Measurements from ENCODE around the gene ARHGAP26. TPM values are rescaled to one million over a fixed set of nuclear protein-coding genes. Genes with fewer than 3 reads are reported as not detected.

Gene ARHGAP26
- total and polyA plus RNA-seq, 2 of the 4 experiments (the other 2 are of a cell fraction): 0.54 to 0.56 TPM

DNA sequence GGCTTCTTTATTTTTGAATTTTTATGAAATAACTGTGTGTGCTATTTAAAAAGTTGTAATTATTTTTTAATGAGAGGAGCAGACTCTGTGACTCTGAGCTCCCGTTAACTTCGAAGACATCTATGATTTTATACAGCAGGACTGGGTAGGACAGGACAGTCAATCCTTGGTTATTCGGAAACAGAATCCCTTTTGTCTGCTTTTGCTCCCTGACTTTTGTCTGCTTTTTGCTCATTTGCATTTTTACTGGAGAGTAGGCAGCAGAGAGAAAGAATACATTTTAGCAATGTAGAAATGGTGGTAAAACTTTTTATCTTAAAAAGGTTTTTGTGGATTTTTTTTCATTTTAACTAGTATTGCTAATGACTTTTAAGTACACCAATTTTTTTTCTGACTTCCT lies 303.6 kb downstream of the ARHGAP26 start:
- Histone ChIP-seq H3K9me3 (ENCODE audit: control insufficient read depth, insufficient read depth, low read length) (no peaks in the 10 kb centered on the region), H3K79me1 (ENCODE audit: low read depth in 1 of 2, low read length in 2 of 2) (no peaks in the 10 kb centered on the region), H3K9ac (ENCODE audit: low read depth, low read length) (no peak overlapping the region), H3K27ac (ENCODE audit: insufficient read depth, low read length) (no peak overlapping the region), H3K56ac (ENCODE audit: extremely low read depth, insufficient read depth, low read length) (no peak overlapping the region), H3K4me3 (ENCODE audit: insufficient read depth, low read depth, low read length) (no peak overlapping the region), H4K8ac (ENCODE audit: low read depth in 2 of 2, low read length in 2 of 2) (0 out of 4 replicates have a peak overlapping the region, but pooled peaks of 1 of the 2 experiments have one; percentile 27), H4K20me1 (ENCODE audit: insufficient read depth, low read length) (no peaks in the 10 kb centered on the region), H2AFZ (replicated peaks; ENCODE audit: low read length, poor library complexity) (no peak overlapping the region), H3K27me3 (ENCODE audit: control insufficient read depth, insufficient read depth, low read length) (no peaks in the 10 kb centered on the region), H2BK120ac (ENCODE audit: low read depth, low read length) (peak overlapping the region; percentile 72; the same call in 1 of the 2 replicates), H4K5ac (ENCODE audit: low read depth, low read length) (no peak overlapping the region), H3K4me2 (ENCODE audit: low read depth, low read length) (no peak overlapping the region), H4K91ac (ENCODE audit: insufficient read depth, low read depth, low read length) (peak overlapping the region; percentile 53), H2BK5ac (ENCODE audit: low read depth, low read length, poor library complexity, severe bottlenecking) (no peak overlapping the region), H2BK15ac (ENCODE audit: low read depth, low read length) (peak overlapping the region; percentile 59; the same call in 1 of the 3 replicates), H3K4me1 (ENCODE audit: control insufficient read depth, insufficient read depth, low read length) (peaks cover 3% of the 10 kb centered on the region), H3K9me1 (ENCODE audit: insufficient read depth, low read length) (0 out of 2 replicates have a peak, but pooled peaks cover 3% of the 10 kb centered on the region), H2AK5ac (ENCODE audit: low read depth, low read length) (peak overlapping the region; percentile 68; the same call in 1 of the 2 replicates), H3K4ac (ENCODE audit: low read depth, low read length) (peak overlapping the region; percentile 57; the same call in 1 of the 2 replicates), H3K36me3 (ENCODE audit: control insufficient read depth, insufficient read depth, low read length) (no peaks in the 10 kb centered on the region), H2BK20ac (ENCODE audit: low read depth, low read length) (peak overlapping the region; percentile 27; the same call in 1 of the 2 replicates), H2AK9ac (replicated peaks; ENCODE audit: low read depth, low read length, poor library complexity) (no peak overlapping the region), H3K14ac (replicated peaks; ENCODE audit: low read depth, low read length) (0 out of 2 replicates have a peak overlapping the region, but pooled peaks have one; percentile 35), H3K23ac (ENCODE audit: low read depth, low read length) (no peak overlapping the region), H3K18ac (ENCODE audit: low read depth, low read length) (peak overlapping the region; percentile 83; the same call in 1 of the 2 replicates)
- CTCF ChIA-PET: no interaction called here
- no CpG with 5 or more reads among the region's 3 CpGs for WGBS, 2 experiments (ENCODE audit: extremely low coverage in 2 of 2, insufficient read length in 1 of 2)
- TF ChIP-seq SMC3 (IDR thresholded peaks at IDR 0.05; ENCODE audit: low read depth, low read length): no peak
- no peak for TF ChIP-seq CHD1 (IDR thresholded peaks at IDR 0.05; ENCODE audit: low read depth, low read length)
- no peak for TF ChIP-seq NFE2L2 (IDR thresholded peaks at IDR 0.05; ENCODE audit: low read depth, low read length)
- no peak for TF ChIP-seq RFX5 (IDR thresholded peaks at IDR 0.05; ENCODE audit: low read depth, low read length)
- no peak for TF ChIP-seq FOS (IDR thresholded peaks at IDR 0.05; ENCODE audit: low read depth, low read length)
- no peak for TF ChIP-seq BHLHE40 (IDR thresholded peaks at IDR 0.05; ENCODE audit: low read depth, low read length)
- no peak for TF ChIP-seq CEBPB (IDR thresholded peaks at IDR 0.05; ENCODE audit: low read depth, low read length)
- no peak for TF ChIP-seq MAFK (IDR thresholded peaks at IDR 0.05; ENCODE audit: low read depth, low read length)
- no peak for TF ChIP-seq MAZ (IDR thresholded peaks at IDR 0.05; ENCODE audit: borderline replicate concordance, low read depth, low read length)
- TF ChIP-seq RAD21 (IDR thresholded peaks at IDR 0.05; ENCODE audit: low read length): no peak
- no peak for TF ChIP-seq ELK1 (IDR thresholded peaks at IDR 0.05; ENCODE audit: borderline replicate concordance, low read depth, low read length)
- no peak for TF ChIP-seq USF2 (IDR thresholded peaks at IDR 0.05; ENCODE audit: low read depth, low read length)
- POLR2A ChIA-PET (ENCODE audit: unreplicated experiment): no interaction called here
- no peak for ATAC-seq (ENCODE audit: low read depth)
- dilution Hi-C loops (cut with HindIII; ENCODE audit: low sequenced_read_pairs, unreplicated experiment) (no loop called here), in situ Hi-C loops (cut with MboI; ENCODE audit: low sequenced_read_pairs) (no loop called here), intact Hi-C loops (cut with micrococcal nuclease) (no loop called here)
- no peak for DNase-seq
- no TSS peak for BruUV-seq (replicated peaks)
